SK-N-SH treated with all-trans-retinoic acid at 6 μM for 48 hours (cell line): ENCODE results near the gene ARHGAP18.

Source experiments
- ARNTL ChIP-seq: fragments of 450-650 bp; formaldehyde crosslinking; IDR thresholded peaks from 2 replicates; pipeline ENCODE4 v1.5.0; 2020; ENCODE audit warnings: low read depth, mild to moderate bottlenecking, moderate library complexity, borderline replicate concordance
- BACH2 ChIP-seq: fragments of 250-450 bp; sonication (Bioruptor Pico); IDR thresholded peaks from 2 replicates; pipeline ENCODE4 v1.9.0; 2021; ENCODE audit warnings: mild to moderate bottlenecking, borderline replicate concordance
- RARB ChIP-seq: fragments of 250-450 bp; sonication (Bioruptor Pico); IDR thresholded peaks from 2 replicates; pipeline ENCODE4 v1.8.0; 2021; ENCODE audit warnings: mild to moderate bottlenecking, moderate library complexity
- SNAI2 ChIP-seq: fragments of 250-450 bp; sonication (Bioruptor Pico); IDR thresholded peaks from 2 replicates; pipeline ENCODE4 v1.5.0; 2020; ENCODE audit warnings: mild to moderate bottlenecking, moderate library complexity
- TOX ChIP-seq: fragments of 250-450 bp; sonication (Bioruptor Pico); IDR thresholded peaks from 2 replicates; pipeline ENCODE4 v1.8.0; 2021; ENCODE audit warnings: mild to moderate bottlenecking, moderate library complexity, borderline replicate concordance
- ZC3H10 ChIP-seq: fragments of 250-450 bp; sonication (Bioruptor Pico); IDR thresholded peaks from 2 replicates; pipeline ENCODE4 v1.5.1; 2021; ENCODE audit warnings: mild to moderate bottlenecking, moderate library complexity
- ZFP3 ChIP-seq: fragments of 250-450 bp; sonication (Bioruptor Pico); IDR thresholded peaks from 2 replicates; pipeline ENCODE4 v1.5.0; 2020; ENCODE audit warnings: mild to moderate bottlenecking, moderate library complexity
- ZFP30 ChIP-seq: fragments of 450-650 bp; formaldehyde crosslinking; IDR thresholded peaks from 2 replicates; pipeline ENCODE4 v1.5.0; 2022; ENCODE audit warnings: mild to moderate bottlenecking, moderate library complexity
- ZNF565 ChIP-seq: fragments of 450-650 bp; formaldehyde crosslinking; conservative IDR thresholded peaks from 2 replicates; pipeline ENCODE4 v1.5.0; 2020; ENCODE audit warnings: low read depth, mild to moderate bottlenecking, moderate library complexity
- ZNF70 ChIP-seq: fragments of 450-650 bp; formaldehyde crosslinking; IDR thresholded peaks from 2 replicates; pipeline ENCODE4 v1.5.0; 2020; ENCODE audit warnings: mild to moderate bottlenecking, moderate library complexity
- ZNF8 ChIP-seq: fragments of 450-650 bp; formaldehyde crosslinking; IDR thresholded peaks from 2 replicates; pipeline ENCODE4 v1.5.0; 2020; ENCODE audit warnings: mild to moderate bottlenecking, moderate library complexity
- TF ChIP-seq, protein P1 (sequence below): fragments of 250-450 bp; sonication (Bioruptor Pico); IDR thresholded peaks from 2 replicates; pipeline ENCODE4 v1.5.1; 2020; ENCODE audit warnings: low read depth, mild to moderate bottlenecking, moderate library complexity
- TF ChIP-seq, protein P2 (sequence below): fragments of 250-450 bp; sonication (Bioruptor Pico); IDR thresholded peaks from 2 replicates; pipeline ENCODE4 v1.8.0; 2020; ENCODE audit warnings: mild to moderate bottlenecking, moderate library complexity, borderline replicate concordance
- TF ChIP-seq, protein P3 (sequence below): fragments of 250-450 bp; sonication (Bioruptor Pico); IDR thresholded peaks from 2 replicates; pipeline ENCODE4 v1.5.0; 2020; ENCODE audit warnings: mild to moderate bottlenecking, moderate library complexity

DNA sequence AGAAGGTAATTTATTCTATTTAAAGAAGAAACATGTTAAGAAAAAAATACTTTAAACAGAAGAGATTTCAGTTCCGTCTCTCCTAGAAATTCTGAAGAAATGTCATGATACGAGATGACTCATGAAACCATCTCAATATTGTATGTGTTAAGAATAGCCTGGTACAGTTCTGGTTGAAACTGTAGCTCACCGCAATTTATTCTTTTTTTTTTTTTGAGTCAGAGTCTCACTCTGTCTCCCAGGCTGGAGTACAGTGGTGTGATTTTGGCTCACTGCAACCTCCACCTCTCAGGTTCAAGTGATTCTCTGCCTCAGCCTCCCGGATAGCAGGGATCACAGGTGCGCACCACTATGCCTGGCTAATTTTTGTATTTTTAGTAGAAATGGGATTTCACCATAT is 103.3 kb downstream of the ARHGAP18 start:
- no peak for TF ChIP-seq RARB (CRISPR knock-in tag)
- TF ChIP-seq ZFP3 = no peak
- TF ChIP-seq BACH2 (CRISPR knock-in tag) = no peak
- TF ChIP-seq ARNTL (CRISPR knock-in tag) = no peak
- TF ChIP-seq, protein P1, sequence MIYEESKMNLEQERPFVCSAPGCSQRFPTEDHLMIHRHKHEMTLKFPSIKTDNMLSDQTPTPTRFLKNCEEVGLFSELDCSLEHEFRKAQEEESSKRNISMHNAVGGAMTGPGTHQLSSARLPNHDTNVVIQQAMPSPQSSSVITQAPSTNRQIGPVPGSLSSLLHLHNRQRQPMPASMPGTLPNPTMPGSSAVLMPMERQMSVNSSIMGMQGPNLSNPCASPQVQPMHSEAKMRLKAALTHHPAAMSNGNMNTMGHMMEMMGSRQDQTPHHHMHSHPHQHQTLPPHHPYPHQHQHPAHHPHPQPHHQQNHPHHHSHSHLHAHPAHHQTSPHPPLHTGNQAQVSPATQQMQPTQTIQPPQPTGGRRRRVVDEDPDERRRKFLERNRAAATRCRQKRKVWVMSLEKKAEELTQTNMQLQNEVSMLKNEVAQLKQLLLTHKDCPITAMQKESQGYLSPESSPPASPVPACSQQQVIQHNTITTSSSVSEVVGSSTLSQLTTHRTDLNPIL = no peak
- no peak for TF ChIP-seq SNAI2 (CRISPR knock-in tag)
- no peak for TF ChIP-seq ZC3H10 (CRISPR knock-in tag)
- TF ChIP-seq, protein P2, sequence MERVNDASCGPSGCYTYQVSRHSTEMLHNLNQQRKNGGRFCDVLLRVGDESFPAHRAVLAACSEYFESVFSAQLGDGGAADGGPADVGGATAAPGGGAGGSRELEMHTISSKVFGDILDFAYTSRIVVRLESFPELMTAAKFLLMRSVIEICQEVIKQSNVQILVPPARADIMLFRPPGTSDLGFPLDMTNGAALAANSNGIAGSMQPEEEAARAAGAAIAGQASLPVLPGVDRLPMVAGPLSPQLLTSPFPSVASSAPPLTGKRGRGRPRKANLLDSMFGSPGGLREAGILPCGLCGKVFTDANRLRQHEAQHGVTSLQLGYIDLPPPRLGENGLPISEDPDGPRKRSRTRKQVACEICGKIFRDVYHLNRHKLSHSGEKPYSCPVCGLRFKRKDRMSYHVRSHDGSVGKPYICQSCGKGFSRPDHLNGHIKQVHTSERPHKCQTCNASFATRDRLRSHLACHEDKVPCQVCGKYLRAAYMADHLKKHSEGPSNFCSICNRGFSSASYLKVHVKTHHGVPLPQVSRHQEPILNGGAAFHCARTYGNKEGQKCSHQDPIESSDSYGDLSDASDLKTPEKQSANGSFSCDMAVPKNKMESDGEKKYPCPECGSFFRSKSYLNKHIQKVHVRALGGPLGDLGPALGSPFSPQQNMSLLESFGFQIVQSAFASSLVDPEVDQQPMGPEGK (CRISPR knock-in tag) = no peak
- no peak for TF ChIP-seq TOX (CRISPR knock-in tag)
- TF ChIP-seq ZNF8 (CRISPR knock-in tag) = no peak
- TF ChIP-seq ZFP30 (CRISPR knock-in tag) = no peak
- TF ChIP-seq ZNF70 (CRISPR knock-in tag) = no peak
- no peak for TF ChIP-seq ZNF565
- TF ChIP-seq, protein P3, sequence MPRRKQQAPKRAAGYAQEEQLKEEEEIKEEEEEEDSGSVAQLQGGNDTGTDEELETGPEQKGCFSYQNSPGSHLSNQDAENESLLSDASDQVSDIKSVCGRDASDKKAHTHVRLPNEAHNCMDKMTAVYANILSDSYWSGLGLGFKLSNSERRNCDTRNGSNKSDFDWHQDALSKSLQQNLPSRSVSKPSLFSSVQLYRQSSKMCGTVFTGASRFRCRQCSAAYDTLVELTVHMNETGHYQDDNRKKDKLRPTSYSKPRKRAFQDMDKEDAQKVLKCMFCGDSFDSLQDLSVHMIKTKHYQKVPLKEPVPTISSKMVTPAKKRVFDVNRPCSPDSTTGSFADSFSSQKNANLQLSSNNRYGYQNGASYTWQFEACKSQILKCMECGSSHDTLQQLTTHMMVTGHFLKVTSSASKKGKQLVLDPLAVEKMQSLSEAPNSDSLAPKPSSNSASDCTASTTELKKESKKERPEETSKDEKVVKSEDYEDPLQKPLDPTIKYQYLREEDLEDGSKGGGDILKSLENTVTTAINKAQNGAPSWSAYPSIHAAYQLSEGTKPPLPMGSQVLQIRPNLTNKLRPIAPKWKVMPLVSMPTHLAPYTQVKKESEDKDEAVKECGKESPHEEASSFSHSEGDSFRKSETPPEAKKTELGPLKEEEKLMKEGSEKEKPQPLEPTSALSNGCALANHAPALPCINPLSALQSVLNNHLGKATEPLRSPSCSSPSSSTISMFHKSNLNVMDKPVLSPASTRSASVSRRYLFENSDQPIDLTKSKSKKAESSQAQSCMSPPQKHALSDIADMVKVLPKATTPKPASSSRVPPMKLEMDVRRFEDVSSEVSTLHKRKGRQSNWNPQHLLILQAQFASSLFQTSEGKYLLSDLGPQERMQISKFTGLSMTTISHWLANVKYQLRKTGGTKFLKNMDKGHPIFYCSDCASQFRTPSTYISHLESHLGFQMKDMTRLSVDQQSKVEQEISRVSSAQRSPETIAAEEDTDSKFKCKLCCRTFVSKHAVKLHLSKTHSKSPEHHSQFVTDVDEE = no peak
